Stimulated activated memory B cell treated with anti-CD40 and anti-IgM and Interleukin-4, amounts not matched to agents 10 μg/mL and 1 μg/mL and 100 μg/mL, for 72 hours (primary cell): Measurements from ENCODE around the gene PPP2R1B.
"Not testable (repeated sequence)": the region's sequence is repeated elsewhere in the genome, so short reads cannot be mapped to it uniquely, and the experiment has no call there.

Source experiments
- ATAC-seq: fragments of 150-1000 bp; cut with Tn5 transposase; 2 replicates; pipeline ENCODE4 v1.10.0; 2021
- H3K27ac Mint-ChIP-seq: one replicate; pipeline ENCODE4 v1.8.0; 2022; ENCODE audit warnings: mild to moderate bottlenecking, mixed read lengths
- H3K27me3 Mint-ChIP-seq: one replicate; pipeline ENCODE4 v1.8.0; 2022; ENCODE audit warnings: mixed read lengths
- H3K36me3 Mint-ChIP-seq: one replicate; pipeline ENCODE4 v1.8.0; 2022; ENCODE audit warnings: mixed read lengths
- H3K4me1 Mint-ChIP-seq: one replicate; pipeline ENCODE4 v1.8.0; 2022; ENCODE audit warnings: mixed read lengths
- H3K4me3 Mint-ChIP-seq: one replicate; pipeline ENCODE4 v1.8.0; 2022; ENCODE audit warnings: mild to moderate bottlenecking, moderate library complexity, mixed read lengths
- H3K9me3 Mint-ChIP-seq: one replicate; pipeline ENCODE4 v1.8.0; 2022; ENCODE audit warnings: mixed read lengths

The PPP2R1B gene

GRCh38 chr11:111771205-111771604 is 5.0 kb upstream of the PPP2R1B start:
- not testable (repeated sequence) for H3K27ac Mint-ChIP-seq, H3K27me3 Mint-ChIP-seq, H3K4me3 Mint-ChIP-seq, ATAC-seq, H3K9me3 Mint-ChIP-seq, H3K36me3 Mint-ChIP-seq
- peaks cover 13% of the 10 kb centered on the region for H3K4me1 Mint-ChIP-seq

GRCh38 chr11:111770581-111771134 is 4.5 kb upstream of the PPP2R1B start:
- ATAC-seq = no peak
- Mint-ChIP-seq H3K27ac (no peak overlapping the region), H3K4me3 (no peak overlapping the region), H3K4me1 (peaks cover 10% of the 10 kb centered on the region), H3K36me3 (no peaks in the 10 kb centered on the region), H3K27me3 (no peaks in the 10 kb centered on the region), H3K9me3 (no peaks in the 10 kb centered on the region)

- H3K9me3 Mint-ChIP-seq = no peaks in the 10 kb centered on the region
- peaks cover 35% of the 10 kb centered on the region for H3K4me1 Mint-ChIP-seq
- ATAC-seq = peak; percentile 2
- peaks cover 17% of the 10 kb centered on the region for H3K36me3 Mint-ChIP-seq
- H3K4me3 Mint-ChIP-seq = peak overlapping the region; percentile 100
- H3K27me3 Mint-ChIP-seq = no peaks in the 10 kb centered on the region
- peak overlapping the region; percentile 90 for H3K27ac Mint-ChIP-seq
Observed at GRCh38 chr11:111766834-111767142, 599 bp upstream of the PPP2R1B start.

- H3K9me3 Mint-ChIP-seq = no peaks in the 10 kb centered on the region
- peak overlapping the region; percentile 100 for H3K4me3 Mint-ChIP-seq
- ATAC-seq = no peak
- H3K27ac Mint-ChIP-seq = peak overlapping the region; percentile 90
- H3K4me1 Mint-ChIP-seq = peaks cover 35% of the 10 kb centered on the region
- H3K27me3 Mint-ChIP-seq = no peaks in the 10 kb centered on the region
- H3K36me3 Mint-ChIP-seq = peaks cover 30% of the 10 kb centered on the region
Observed at GRCh38 chr11:111765320-111765983, 737 bp downstream of the PPP2R1B start.

- Mint-ChIP-seq H3K36me3 (peaks cover 33% of the 10 kb centered on the region), H3K4me1 (peaks cover 35% of the 10 kb centered on the region), H3K27me3 (no peaks in the 10 kb centered on the region), H3K9me3 (no peaks in the 10 kb centered on the region), H3K27ac (no peak overlapping the region), H3K4me3 (no peak overlapping the region)
- ATAC-seq = no peak
Observed at GRCh38 chr11:111764621-111765020, 1.6 kb downstream of the PPP2R1B start.

- no peaks in the 10 kb centered on the region for H3K27me3 Mint-ChIP-seq
- no peak for ATAC-seq
- peaks cover 35% of the 10 kb centered on the region for H3K4me1 Mint-ChIP-seq
- no peaks in the 10 kb centered on the region for H3K9me3 Mint-ChIP-seq
- no peak overlapping the region for H3K4me3 Mint-ChIP-seq
- no peak overlapping the region for H3K27ac Mint-ChIP-seq
- H3K36me3 Mint-ChIP-seq = peaks cover 47% of the 10 kb centered on the region
Observed at GRCh38 chr11:111762981-111763643, 3.1 kb downstream of the PPP2R1B start.

GRCh38 chr11:111762526-111762925 is 3.7 kb downstream of the PPP2R1B start:
- Mint-ChIP-seq H3K9me3 (no peaks in the 10 kb centered on the region), H3K4me1 (peaks cover 35% of the 10 kb centered on the region), H3K27ac (no peak overlapping the region), H3K4me3 (no peak overlapping the region), H3K27me3 (no peaks in the 10 kb centered on the region), H3K36me3 (peaks cover 53% of the 10 kb centered on the region)
- no peak for ATAC-seq

- H3K27ac Mint-ChIP-seq = no peak overlapping the region
- H3K9me3 Mint-ChIP-seq = no peaks in the 10 kb centered on the region
- ATAC-seq = no peak
- H3K36me3 Mint-ChIP-seq = peaks cover 60% of the 10 kb centered on the region
- H3K27me3 Mint-ChIP-seq = no peaks in the 10 kb centered on the region
- H3K4me3 Mint-ChIP-seq = no peak overlapping the region
- H3K4me1 Mint-ChIP-seq = peaks cover 25% of the 10 kb centered on the region
Observed at GRCh38 chr11:111761036-111761435, 5.2 kb downstream of the PPP2R1B start.

- H3K9me3 Mint-ChIP-seq = no peaks in the 10 kb centered on the region
- H3K4me3 Mint-ChIP-seq = no peak overlapping the region
- no peaks in the 10 kb centered on the region for H3K27me3 Mint-ChIP-seq
- H3K4me1 Mint-ChIP-seq = peaks cover 18% of the 10 kb centered on the region
- H3K36me3 Mint-ChIP-seq = peaks cover 60% of the 10 kb centered on the region
- ATAC-seq = no peak
- H3K27ac Mint-ChIP-seq = no peak overlapping the region
Observed at GRCh38 chr11:111759778-111760407, 6.3 kb downstream of the PPP2R1B start.

GRCh38 chr11:111759376-111759775 is 6.8 kb downstream of the PPP2R1B start:
- peaks cover 13% of the 10 kb centered on the region for H3K4me1 Mint-ChIP-seq
- no peak for ATAC-seq
- no peak overlapping the region for H3K27ac Mint-ChIP-seq
- H3K4me3 Mint-ChIP-seq = no peak overlapping the region
- no peaks in the 10 kb centered on the region for H3K9me3 Mint-ChIP-seq
- H3K36me3 Mint-ChIP-seq = peaks cover 60% of the 10 kb centered on the region
- H3K27me3 Mint-ChIP-seq = no peaks in the 10 kb centered on the region

GRCh38 chr11:111756097-111756496 is 10.1 kb downstream of the PPP2R1B start:
- H3K4me1 Mint-ChIP-seq = no peaks in the 10 kb centered on the region
- no peaks in the 10 kb centered on the region for H3K27me3 Mint-ChIP-seq
- H3K4me3 Mint-ChIP-seq = no peak overlapping the region
- H3K27ac Mint-ChIP-seq = no peak overlapping the region
- peaks cover 61% of the 10 kb centered on the region for H3K36me3 Mint-ChIP-seq
- no peaks in the 10 kb centered on the region for H3K9me3 Mint-ChIP-seq
- no peak for ATAC-seq

- Mint-ChIP-seq H3K4me1 (no peaks in the 10 kb centered on the region), H3K4me3 (no peak overlapping the region), H3K36me3 (peaks cover 78% of the 10 kb centered on the region), H3K9me3 (peaks cover 3% of the 10 kb centered on the region), H3K27ac (no peak overlapping the region), H3K27me3 (no peaks in the 10 kb centered on the region)
- no peak for ATAC-seq
Observed at GRCh38 chr11:111749646-111750045, 16.5 kb downstream of the PPP2R1B start.

GRCh38 chr11:111748035-111748804 is 18.0 kb downstream of the PPP2R1B start:
- Mint-ChIP-seq H3K36me3 (peaks cover 77% of the 10 kb centered on the region), H3K4me1 (no peaks in the 10 kb centered on the region), H3K4me3 (no peak overlapping the region), H3K9me3 (peaks cover 3% of the 10 kb centered on the region), H3K27me3 (no peaks in the 10 kb centered on the region), H3K27ac (no peak overlapping the region)
- no peak for ATAC-seq

GRCh38 chr11:111745719-111746504 is 20.3 kb downstream of the PPP2R1B start:
- Mint-ChIP-seq H3K27ac (no peak overlapping the region), H3K4me1 (no peaks in the 10 kb centered on the region)

More at GRCh38 chr11:111745719-111746504, 20.3 kb downstream of the PPP2R1B start:
- no peak for ATAC-seq
- H3K4me3 Mint-ChIP-seq = no peak overlapping the region
- H3K36me3 Mint-ChIP-seq = peaks cover 74% of the 10 kb centered on the region
- no peaks in the 10 kb centered on the region for H3K27me3 Mint-ChIP-seq
- peaks cover 3% of the 10 kb centered on the region for H3K9me3 Mint-ChIP-seq
